ENCODE measurements around the gene CST4.
"Not testable (repeated sequence)": the region's sequence is repeated elsewhere in the genome, so short reads cannot be mapped to it uniquely, and the experiment has no call there.

Gene CST4

GRCh38 chr20:23640018-23640601, 48.7 kb downstream of the CST4 start:
- DNase-seq: no peak

- no peak for DNase-seq
Observed at GRCh38 chr20:23639490-23639958, 49.3 kb downstream of the CST4 start.

- DNase-seq: no peak
Observed at GRCh38 chr20:23638309-23638708, 50.5 kb downstream of the CST4 start.

GRCh38 chr20:23637282-23638221, 51.3 kb downstream of the CST4 start, which contains the start of gene CST3:
Gene CST3 (minus strand): TSS chr20:23637955. CDS start chr20:23637862, 93 bp downstream.
- DNase-seq: peak; percentile 55 to 88

GRCh38 chr20:23636908-23637281, 51.9 kb downstream of the CST4 start:
- no peak for DNase-seq

- DNase-seq: no peak
Observed at GRCh38 chr20:23636182-23636907, 52.5 kb downstream of the CST4 start.

GRCh38 chr20:23635768-23636090, 53.1 kb downstream of the CST4 start:
- DNase-seq: not testable (repeated sequence)

Data from SW 1271 (cell line).